AG04450 (cell line): Measurements from ENCODE around the gene DYRK1B. TPM values are rescaled to one million over a fixed set of nuclear protein-coding genes. Genes with fewer than 3 reads are reported as not detected.

Experiments
- CTCF ChIA-PET: fragments of 300-600, 350-600 bp; formaldehyde crosslinking; extraction: SDS; loops from one replicate; lab custom pipeline; 2022; ENCODE audit warnings: antibody characterized with exemption, inconsistent platforms; lab: Charles Lee
- POLR2A ChIA-PET: fragments of 350-600 bp; formaldehyde crosslinking; extraction: SDS; loops from one replicate; lab custom pipeline; 2021; ENCODE audit warnings: antibody characterized with exemption, inconsistent platforms; lab: Yijun Ruan, JAX
- DNase-seq: peaks from one replicate; pipeline ENCODE4 v3.0.0-alpha.2; 2011; ENCODE audit warnings: low read depth, low spot score
- H3K27ac ChIP-seq: one replicate; pipeline ENCODE4 v1.5.1; 2012; ENCODE audit warnings: low read depth, low read length, control low read depth
- H3K27me3 ChIP-seq: one replicate; pipeline ENCODE4 v1.6.0; 2012; ENCODE audit warnings: low read length; ENCODE audit not compliant: control insufficient read depth, insufficient read depth
- H3K4me3 ChIP-seq: 2 replicates; pipeline ENCODE4 v1.5.1; 2011; ENCODE audit warnings: mild to moderate bottlenecking, low read depth, low read length, control low read depth
- H3K9me3 ChIP-seq: 2 replicates; pipeline ENCODE4 v1.5.1; 2012; ENCODE audit warnings: low read length; ENCODE audit not compliant: control insufficient read depth, insufficient read depth
- polyA plus RNA-seq: library from polyadenylated mRNA; depleted of rRNA; stranded (reverse); fragments of >200 nt; gene quantifications from 2 replicates; pipeline ENCODE4 v1.2.3, GENCODE V29; 2011
- TF ChIP-seq, protein P1 (sequence below): IDR thresholded peaks from 2 replicates; pipeline ENCODE4 v1.5.1; 2011; ENCODE audit warnings: low read depth, low read length, control low read depth, inconsistent platforms

DYRK1B gene
- polyA plus RNA-seq, 1 experiment: 9.2 TPM

DNA sequence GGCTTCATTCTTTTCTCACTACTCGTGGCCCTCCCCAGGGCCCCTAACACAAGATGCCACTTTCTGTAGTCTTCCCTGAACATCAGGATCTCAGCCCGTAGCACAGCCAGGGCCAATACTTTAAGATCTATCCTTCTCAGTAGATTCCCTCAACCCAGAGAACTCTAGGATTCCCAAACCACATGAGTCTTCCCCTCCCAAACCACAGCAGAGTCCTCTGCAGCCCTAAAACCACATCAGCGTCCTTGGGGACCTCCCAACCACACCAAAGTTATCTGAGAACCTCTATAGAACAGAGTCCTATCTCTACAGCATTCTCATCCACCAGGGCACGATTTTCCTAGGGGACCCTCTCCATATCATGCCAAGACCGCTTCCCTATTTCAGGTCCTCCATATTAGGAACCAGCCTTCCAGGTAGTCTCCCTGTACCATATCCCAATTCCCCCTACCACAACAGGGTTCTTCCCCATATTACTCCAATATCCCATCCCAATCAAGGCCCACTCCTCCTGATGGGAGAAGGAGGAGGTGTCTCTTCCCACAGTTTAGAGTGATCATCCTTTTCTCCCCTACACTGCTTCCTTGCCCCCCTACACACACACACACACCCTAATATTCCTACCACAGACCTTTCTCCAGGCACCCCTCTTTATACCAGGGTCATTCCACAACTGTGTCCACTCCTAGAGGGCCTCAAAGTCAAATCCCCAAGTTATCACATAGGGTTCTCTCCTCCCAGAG, 1.4 kb downstream of the DYRK1B start:
- TF ChIP-seq, protein P1, sequence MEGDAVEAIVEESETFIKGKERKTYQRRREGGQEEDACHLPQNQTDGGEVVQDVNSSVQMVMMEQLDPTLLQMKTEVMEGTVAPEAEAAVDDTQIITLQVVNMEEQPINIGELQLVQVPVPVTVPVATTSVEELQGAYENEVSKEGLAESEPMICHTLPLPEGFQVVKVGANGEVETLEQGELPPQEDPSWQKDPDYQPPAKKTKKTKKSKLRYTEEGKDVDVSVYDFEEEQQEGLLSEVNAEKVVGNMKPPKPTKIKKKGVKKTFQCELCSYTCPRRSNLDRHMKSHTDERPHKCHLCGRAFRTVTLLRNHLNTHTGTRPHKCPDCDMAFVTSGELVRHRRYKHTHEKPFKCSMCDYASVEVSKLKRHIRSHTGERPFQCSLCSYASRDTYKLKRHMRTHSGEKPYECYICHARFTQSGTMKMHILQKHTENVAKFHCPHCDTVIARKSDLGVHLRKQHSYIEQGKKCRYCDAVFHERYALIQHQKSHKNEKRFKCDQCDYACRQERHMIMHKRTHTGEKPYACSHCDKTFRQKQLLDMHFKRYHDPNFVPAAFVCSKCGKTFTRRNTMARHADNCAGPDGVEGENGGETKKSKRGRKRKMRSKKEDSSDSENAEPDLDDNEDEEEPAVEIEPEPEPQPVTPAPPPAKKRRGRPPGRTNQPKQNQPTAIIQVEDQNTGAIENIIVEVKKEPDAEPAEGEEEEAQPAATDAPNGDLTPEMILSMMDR: no peak
- Histone ChIP-seq H3K27me3 (no peaks in the 10 kb centered on the region), H3K4me3 (peak overlapping the region; percentile 86), H3K27ac (no peak overlapping the region), H3K9me3 (no peaks in the 10 kb centered on the region; the same call in 1 of the 2 replicates)
- POLR2A ChIA-PET: interaction anchor here (1.8 to 1.9 kb wide), 2 partner anchors 8 to 11 kb away, joined by 7 to 16 read pairs; no protein-coding TSS in a partner anchor
- CTCF ChIA-PET: interaction anchor here (1.8 to 2.2 kb wide), 2 partner anchors 11 to 40 kb away, joined by 10 to 38 read pairs; no protein-coding TSS in a partner anchor
- no peak for DNase-seq

DNA sequence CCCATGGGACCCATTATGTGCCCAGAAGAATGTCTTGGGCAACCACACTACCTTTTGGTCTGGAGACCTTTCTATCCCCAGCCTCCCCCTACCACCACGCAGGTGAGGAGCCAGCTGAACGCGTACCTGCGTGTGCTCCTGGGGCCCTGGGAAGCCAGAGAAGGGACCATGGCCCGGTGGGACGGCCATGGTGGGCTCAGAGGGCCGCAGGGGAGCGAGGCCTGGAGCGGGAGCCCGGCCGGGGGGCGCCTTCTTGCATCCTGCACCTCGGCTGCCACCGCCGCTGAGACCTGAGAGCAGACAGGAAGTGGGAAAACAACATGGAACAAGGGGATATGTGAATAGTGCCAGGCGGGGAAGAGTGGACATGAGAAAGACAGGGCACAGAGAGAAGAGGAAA, 2.3 kb downstream of the DYRK1B start:
- H3K4me3 ChIP-seq: no peak overlapping the region
- no peaks in the 10 kb centered on the region; the same call in 1 of the 2 replicates for H3K9me3 ChIP-seq
- ChIA-PET CTCF (no interaction called here), POLR2A (interaction anchor here (0.6 kb wide), 1 partner anchor 14 kb away, joined by 3 read pairs; no protein-coding TSS in a partner anchor)
- DNase-seq: no peak
- TF ChIP-seq, protein P1: no peak
- H3K27ac ChIP-seq: no peak overlapping the region
- no peaks in the 10 kb centered on the region for H3K27me3 ChIP-seq

DNA sequence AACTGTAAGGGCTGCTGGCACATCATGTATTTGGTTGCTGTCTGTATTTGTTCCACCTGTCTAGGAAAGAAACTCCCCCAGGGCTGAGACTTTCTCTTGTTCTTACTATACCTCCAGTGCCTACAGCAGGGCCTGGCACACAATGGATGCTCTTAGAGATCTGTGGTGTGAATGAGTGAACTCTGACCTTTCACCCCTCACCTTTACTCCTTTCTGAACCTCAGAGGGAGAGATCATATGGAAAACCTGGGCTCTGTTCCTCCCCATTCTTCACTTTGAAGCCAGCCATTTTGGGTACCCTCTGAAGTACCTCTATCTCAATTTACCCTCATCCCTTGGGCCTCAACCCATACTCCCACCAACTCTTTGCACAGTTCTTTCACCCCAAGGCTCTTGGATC, 3.1 kb downstream of the DYRK1B start:
- ChIA-PET CTCF (interaction anchor here (0.9 kb wide), 1 partner anchor 13 kb away, joined by 5 read pairs; no protein-coding TSS in a partner anchor), POLR2A (interaction anchor here (0.6 kb wide), 1 partner anchor 15 kb away, joined by 3 read pairs; no protein-coding TSS in a partner anchor)

DNA sequence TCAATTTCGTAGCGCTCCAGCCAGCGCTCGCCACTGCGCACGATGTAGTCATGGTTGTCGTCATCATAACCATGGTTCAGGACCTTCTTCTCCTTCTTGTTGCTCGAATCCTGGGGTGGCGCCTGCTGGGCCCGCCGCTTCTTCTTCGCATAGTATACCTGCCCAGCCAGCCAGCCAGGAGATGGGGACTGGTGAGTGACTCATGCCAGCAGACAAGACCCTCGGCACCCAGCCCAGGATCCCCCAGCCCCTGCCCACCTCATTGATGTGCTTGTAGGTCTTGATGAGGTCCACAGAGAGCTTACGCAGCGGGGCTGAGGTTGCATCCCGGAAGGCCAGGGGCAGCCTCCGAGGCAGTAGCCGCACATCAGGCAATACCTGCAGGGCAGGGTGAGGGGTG, 3.6 kb downstream of the DYRK1B start:
- TF ChIP-seq, protein P1: no peak
- Histone ChIP-seq H3K27me3 (no peaks in the 10 kb centered on the region), H3K9me3 (no peaks in the 10 kb centered on the region; the same call in 1 of the 2 replicates), H3K27ac (no peak overlapping the region), H3K4me3 (no peak overlapping the region)
- no peak for DNase-seq
- CTCF ChIA-PET: interaction anchor here (0.9 kb wide), 1 partner anchor 13 kb away, joined by 5 read pairs; no protein-coding TSS in a partner anchor
- POLR2A ChIA-PET: no interaction called here

More for the DNA sequence above, 3.1 kb downstream of the DYRK1B start:
- Histone ChIP-seq H3K27ac (no peak overlapping the region), H3K9me3 (no peaks in the 10 kb centered on the region; the same call in 1 of the 2 replicates), H3K4me3 (no peak overlapping the region), H3K27me3 (no peaks in the 10 kb centered on the region)
- no peak for DNase-seq
- TF ChIP-seq, protein P1: no peak
